HG02973 (cell line): ENCODE data around the gene KRTAP24-1.

ENCODE experiments used
- ATAC-seq: cut with Tn5 transposase; IDR thresholded peaks from one replicate; pipeline ENCODE4 v1.9.1; 2021; ENCODE audit warnings: moderate library complexity; ENCODE audit not compliant: unreplicated experiment

Gene KRTAP24-1

GRCh38 chr21:30282850-30283249 is at the start of gene KRTAP24-1:
Gene KRTAP24-1 (minus strand): TSS chr21:30282950. CDS start chr21:30282932, 18 bp downstream.
- ATAC-seq, result no peak

DNA sequence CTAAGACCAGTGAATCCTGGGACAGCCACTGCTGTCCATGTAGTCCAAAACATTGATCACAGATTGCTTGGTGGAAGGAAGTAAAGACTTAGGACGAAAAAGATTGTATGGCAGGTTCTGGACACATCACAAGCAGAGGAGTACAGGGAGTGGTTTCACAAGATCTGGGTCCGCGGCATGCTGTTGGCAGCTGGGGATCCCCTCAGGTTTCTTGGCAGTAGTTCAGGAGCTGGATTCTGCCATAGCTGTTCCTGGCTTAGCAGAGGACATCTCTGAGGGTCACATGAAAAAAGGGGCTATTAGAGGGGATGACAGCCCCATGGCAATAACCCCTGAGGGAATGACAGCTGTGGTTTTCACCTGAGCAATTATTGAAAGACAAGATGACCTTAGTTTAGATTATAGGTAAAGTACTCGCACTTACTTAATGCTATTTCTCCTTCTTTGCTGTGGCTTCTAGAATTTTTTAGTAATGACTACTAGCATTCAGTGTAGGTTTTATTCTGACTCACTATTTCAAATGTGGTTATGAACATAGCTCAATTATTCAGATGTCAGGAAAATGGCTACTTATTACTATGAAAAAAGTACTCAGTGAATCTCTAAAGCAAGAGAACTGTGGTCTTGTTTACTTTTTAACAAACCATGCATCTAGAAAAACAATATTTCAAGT is 46.6 kb upstream of the KRTAP24-1 start:
- ATAC-seq, result no peak

DNA sequence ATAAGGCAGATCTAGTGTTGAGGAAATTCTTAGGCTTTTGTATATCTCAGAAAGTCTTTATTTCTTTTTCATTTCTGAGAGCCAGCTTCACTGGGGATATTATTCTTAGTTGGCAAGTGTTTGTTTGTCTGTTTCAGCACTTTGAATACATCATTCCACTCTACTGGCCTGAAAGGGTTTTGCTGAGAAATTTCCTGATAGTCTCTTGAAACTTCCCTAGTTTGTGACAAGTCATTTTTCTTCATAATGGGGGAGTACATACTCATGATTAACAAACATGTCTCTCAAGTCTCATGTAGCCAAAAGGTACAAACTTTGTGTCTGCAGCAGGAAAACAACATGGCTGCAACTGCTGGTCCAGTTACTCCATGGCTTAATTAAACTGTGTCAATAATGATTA is 43.6 kb upstream of the KRTAP24-1 start:
- no peak for ATAC-seq

DNA sequence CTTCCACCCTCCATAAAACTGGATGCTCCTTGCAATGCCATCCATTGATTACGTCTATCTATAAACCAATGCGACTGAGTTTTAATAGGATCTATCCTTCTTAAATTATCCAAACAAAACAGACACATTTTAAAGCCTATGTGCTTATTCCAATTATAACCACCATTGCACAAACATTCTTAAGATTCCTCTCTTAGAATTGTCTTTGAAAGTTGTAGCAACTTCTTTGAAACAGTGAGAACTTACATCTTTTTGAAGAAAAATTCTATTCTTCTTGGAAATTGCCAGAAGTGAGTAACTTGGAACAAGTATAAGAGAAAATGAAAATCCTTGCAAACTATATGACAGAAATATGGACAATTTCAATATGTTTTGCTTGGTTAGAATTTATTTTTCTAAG is 37.5 kb upstream of the KRTAP24-1 start, which contains the start of gene KRTAP26-1:
Gene KRTAP26-1 (minus strand): TSS at position 101 of the 400 bp plus-strand sequence. CDS start 280 bp downstream, outside the sequence.
- no peak for ATAC-seq

- no peak for ATAC-seq
Observed at GRCh38 chr21:30315701-30316100, 33.0 kb upstream of the KRTAP24-1 start.

- ATAC-seq, result no peak
Observed at GRCh38 chr21:30306884-30307283, 24.1 kb upstream of the KRTAP24-1 start.

DNA sequence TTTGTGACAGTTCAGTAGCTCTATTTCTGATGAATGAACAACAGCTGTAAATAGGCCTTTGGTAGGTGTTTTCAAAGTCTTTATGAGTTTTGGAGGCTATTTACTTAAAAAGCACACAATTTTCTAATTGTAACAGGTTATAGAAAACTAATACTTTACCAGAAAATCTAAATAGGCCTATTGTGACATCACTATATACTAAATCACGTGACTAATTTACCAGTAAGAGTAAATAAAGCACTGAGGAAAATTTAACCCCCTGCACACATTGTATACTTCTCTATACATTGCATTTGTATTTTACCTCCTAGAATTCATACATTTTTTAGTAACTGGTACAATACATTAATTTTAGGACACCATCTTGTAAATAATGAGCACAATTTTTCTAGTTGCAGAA is 22.4 kb upstream of the KRTAP24-1 start:
- ATAC-seq, result no peak

DNA sequence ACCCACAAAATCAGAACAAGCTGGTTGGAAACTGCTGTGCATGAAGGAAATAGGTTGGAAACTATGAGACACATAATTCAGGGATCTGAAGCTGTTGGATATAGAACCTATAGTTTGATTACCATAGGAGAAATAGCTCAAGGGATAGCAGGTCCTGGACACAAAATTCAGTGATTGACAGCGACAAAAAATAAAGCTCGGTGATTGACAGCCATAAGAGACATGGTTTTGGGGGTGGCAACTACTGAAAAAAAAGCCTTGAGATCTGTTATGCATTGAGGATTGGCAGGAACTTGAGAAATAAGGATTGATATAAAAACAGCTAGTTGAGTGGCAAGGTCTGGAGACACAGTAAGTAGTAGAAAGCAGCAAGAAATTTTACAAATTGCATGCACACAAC is 6.5 kb upstream of the KRTAP24-1 start, which contains the start of gene KRTAP25-1:
Gene KRTAP25-1 (minus strand): TSS at position 300 of the 400 bp plus-strand sequence. CDS start 24 bp downstream, at position 276.
- no peak for ATAC-seq

DNA sequence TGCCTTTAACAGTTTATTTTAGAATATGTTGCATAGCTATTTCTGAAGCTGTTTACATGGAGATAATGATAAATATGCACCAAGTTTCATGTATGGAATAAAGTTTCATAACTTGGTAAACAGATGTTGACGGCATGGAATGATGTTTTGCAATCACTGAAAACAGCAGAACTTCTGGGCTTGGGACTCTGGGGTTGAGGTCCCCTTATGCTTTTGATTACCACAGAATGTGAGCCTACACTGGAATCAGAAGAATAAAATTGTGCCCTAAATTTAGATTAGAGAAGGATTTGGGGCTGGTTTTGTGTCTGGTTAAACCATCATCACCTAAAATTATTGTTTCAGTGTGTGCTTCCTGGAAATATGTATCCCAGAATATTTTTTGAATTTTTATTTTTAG is 11.1 kb downstream of the KRTAP24-1 start:
- ATAC-seq, result no peak

DNA sequence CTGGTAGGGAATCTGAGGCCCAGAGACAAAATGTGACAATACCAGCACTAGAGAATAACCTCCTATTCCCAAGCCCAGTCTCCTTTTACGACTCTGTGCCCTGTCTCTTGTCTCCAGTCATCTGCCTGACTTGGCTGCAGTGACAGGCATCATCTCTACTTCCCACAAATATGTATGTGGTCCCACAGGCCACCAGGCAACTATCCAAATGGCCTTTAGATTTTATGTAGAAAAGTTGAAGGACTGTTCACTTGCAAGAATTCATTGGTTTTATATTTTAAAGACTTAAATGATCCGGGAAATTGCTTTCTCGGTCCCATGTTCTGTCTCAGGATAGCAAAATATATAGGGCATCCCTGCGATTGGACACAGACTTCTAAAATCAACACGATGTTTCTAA is 11.6 kb downstream of the KRTAP24-1 start:
- ATAC-seq, result no peak

- no peak for ATAC-seq
Observed at GRCh38 chr21:30269803-30270530, 12.8 kb downstream of the KRTAP24-1 start.

DNA sequence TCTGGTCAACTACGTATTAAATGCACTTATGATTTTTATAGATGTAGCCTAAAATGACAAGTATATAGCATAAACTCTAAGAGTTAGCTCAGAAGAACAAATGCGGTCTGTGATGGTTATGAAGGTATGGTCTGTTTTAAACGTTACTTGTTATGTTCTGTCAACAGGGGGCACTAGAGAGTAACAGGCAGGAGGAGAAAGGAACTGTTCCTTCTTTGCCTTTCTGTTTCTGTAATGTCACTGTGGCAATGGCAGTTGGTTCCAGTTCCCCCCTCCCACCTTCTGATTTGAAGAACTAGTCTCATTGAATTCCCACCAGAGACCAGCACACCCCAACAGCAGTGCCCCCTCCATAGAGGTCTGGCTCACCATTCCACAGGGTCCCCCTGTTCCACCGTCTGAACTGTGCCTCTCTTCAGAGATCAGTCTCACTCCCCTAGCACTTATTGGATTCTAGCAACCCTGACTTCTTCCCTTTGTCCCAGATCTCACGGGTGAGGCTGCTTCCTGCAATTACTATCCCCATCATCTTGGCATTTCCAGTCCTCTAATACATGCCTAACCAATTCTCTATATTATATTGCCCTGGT is 14.0 kb downstream of the KRTAP24-1 start:
- ATAC-seq, result no peak

DNA sequence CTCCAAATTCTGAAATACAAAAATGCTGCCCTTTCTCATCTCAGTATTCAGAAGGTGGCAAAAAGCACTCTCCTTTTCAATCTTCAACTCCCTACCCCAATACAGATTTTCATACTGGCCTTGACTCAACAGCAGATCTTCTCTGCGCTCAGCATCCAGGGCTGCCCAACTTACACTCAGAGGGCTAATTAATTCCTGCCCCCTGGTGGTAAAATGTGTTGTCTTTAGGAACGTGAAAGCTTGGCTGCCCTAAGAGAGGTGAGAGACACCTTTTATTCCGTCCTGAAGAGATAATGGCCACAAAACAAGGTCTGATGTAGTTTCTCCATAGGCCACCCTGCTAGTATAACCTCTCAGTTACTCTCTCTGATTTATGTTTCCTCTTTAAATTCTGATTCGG is 25.0 kb downstream of the KRTAP24-1 start:
- ATAC-seq, result no peak

DNA sequence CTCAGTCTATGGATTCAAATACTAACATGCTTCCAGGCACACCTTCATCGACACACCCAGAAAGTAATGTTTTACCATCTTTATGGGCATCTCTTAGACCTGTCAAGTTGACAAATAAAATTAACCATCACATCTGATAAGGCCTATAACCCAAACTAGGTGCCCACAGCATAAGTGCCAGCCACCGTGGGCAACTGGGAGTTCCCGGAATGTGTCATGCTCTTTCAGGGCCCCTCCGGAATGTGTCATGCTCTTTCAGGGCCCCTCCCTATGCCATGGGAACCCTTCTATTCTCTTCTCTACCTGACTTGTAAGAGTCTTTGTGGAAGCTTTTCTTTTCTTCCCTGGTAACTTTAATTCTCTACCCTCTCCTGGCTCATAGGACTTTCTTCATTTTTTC is 26.6 kb downstream of the KRTAP24-1 start:
- ATAC-seq, result no peak

DNA sequence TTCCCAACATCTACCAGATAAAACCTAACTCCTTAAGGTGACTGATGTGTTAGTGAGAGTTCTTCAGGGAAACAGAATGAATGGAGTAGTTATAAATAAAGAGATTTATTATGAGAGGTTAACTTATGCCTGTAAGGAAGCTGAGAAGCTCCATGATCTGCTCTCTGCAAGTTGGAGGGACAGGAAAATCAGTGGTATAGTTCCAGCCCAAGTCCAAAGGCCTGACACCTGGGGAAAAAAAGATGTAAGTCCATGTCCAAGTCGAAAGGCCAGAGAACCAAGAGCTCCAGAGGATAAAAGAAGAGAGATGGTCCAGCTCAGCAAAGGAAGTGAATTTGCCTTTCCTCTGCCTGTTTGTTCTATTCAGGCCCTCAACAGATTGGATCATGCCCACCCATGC is 27.1 kb downstream of the KRTAP24-1 start:
- no peak for ATAC-seq

GRCh38 chr21:30251781-30252180 is 31.0 kb downstream of the KRTAP24-1 start:
- ATAC-seq, result no peak

DNA sequence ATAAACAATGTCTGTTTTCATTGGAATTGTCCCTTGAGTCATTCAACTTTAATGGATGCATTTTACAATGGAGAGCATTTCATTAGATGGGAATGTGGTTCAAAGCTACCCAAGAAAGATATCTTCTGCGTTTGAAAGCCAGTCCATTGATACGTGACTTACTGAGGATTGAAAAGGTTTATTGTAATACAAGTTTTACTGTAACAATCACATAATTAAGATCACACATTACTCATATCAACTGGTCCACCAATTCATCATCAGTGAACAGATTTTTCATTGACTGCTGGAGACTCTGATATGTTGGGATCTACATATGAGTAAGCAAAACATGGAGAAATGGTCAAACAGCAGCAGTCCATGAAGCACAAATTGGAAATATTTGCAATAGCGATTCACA is 32.8 kb downstream of the KRTAP24-1 start:
- no peak for ATAC-seq

GRCh38 chr21:30248844-30249243 is 33.9 kb downstream of the KRTAP24-1 start:
- ATAC-seq, result no peak

GRCh38 chr21:30245061-30245460 is 37.7 kb downstream of the KRTAP24-1 start:
- no peak for ATAC-seq

DNA sequence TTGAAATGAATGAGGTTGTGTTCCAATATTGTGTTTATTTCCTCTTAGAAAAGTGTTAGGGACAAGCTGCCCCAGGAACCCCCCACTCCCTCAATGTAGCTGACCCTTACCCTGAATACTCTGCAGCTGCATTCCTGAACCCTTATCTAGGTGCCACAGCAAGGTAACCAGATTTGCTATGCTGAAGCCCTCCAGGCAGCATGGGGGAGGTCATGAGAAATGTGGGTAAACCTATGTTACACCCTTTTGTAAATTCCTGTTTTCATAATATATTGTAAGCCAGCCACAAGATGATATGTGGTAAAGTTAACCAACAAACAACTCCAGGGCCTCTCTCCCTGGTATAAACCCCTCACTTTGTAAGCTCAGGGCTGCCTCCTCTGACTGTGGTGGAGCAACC is 39.1 kb downstream of the KRTAP24-1 start:
- ATAC-seq, result no peak

DNA sequence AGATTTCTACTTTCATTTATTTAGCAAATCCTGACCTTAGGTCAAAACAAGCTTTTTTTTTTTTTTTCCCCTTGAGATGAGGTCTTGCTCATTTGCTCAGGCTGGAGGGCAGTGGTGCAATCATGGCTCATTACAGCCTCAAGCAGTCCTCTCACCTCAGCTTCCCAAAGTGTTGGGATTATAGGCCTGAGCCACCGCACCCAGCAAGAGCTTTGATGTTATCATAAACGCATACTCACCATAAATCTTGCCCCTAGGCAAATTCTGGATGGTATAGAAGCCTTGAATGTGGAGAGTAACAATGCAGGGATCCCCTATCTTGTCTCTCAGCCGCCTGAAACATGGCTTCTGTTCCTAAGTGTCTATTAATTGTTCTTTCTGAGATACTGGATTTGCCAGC is 42.1 kb downstream of the KRTAP24-1 start:
- no peak for ATAC-seq

DNA sequence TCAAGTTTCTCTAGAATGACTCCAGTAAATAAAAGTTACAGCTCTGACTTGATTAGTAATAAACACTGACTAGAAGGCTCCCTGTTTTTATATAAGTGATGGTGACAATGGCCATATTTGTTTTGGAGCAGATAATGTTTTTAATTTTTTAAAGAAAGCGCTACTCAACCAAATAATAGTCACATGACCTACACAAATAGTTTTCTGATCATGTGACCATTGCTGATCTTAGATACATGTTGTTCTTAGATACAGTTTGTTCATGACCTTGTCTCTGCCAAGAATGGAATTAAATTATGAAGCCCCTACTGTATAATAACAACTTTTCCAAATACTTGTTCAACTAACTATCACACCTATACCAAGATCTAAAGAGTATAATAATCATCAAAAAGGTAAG is 44.6 kb downstream of the KRTAP24-1 start:
- no peak for ATAC-seq
